ENCODE measurements around the gene SPRED3.

Gene SPRED3

DNA sequence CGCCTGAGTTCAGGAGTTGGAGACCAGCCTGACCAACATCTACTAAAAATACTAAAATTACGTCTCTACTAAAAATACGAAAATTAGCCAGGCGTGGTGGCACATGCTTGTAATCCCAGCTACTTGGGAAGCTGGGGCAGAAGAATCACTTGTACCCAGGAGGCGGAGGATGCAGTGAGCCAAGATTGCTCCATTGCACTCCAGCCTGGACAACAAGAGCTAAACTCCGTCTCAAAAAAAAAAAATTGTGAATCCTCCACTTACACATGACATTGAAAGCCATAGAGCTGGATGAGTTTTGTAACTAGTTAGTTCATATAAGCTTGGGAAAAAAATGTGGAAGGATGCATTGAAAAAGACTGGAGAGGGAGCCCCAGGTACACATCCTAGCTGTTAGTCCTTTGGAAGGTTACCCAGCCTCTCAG is 14.6 kb upstream of the SPRED3 start:
- TF ChIP-seq CTCF (conservative IDR thresholded peaks at IDR 0.05; ENCODE audit: low read length) = no peak
- no peak for TF ChIP-seq EZH2phosphoT487 (IDR thresholded peaks at IDR 0.05; ENCODE audit: borderline replicate concordance)
- H4K20me1 ChIP-seq (ENCODE audit: insufficient read depth, low read length, poor library complexity, severe bottlenecking) = peaks cover 21% of the 10 kb centered on the region
- no peaks in the 10 kb centered on the region for H3K27me3 ChIP-seq (ENCODE audit: insufficient read depth, low read length, poor library complexity, severe bottlenecking)

GRCh38 chr19:38374332-38375097 is 14.0 kb upstream of the SPRED3 start, which contains the start of gene PSMD8:
Gene PSMD8 (plus strand): TSS chr19:38374571. CDS start chr19:38374602, 31 bp downstream.
- H3K27me3 ChIP-seq (ENCODE audit: insufficient read depth, low read length, poor library complexity, severe bottlenecking) = no peaks in the 10 kb centered on the region
- peaks cover 48% of the 10 kb centered on the region for H3K79me2 ChIP-seq (ENCODE audit: insufficient read depth, low read length)
- H3K36me3 ChIP-seq (ENCODE audit: insufficient read depth, low read length) = peaks cover 6% of the 10 kb centered on the region; the same call in 1 of the 2 replicates
- peak within 1 kb of the TSS; percentile 80 for H3K4me3 ChIP-seq (ENCODE audit: low read length, poor library complexity, severe bottlenecking)
- H3K4me1 ChIP-seq (ENCODE audit: insufficient read depth, low read length, poor library complexity, severe bottlenecking) = peaks cover 20% of the 10 kb centered on the region
- no peaks in the 10 kb centered on the region for H3K9me2 ChIP-seq (replicated peaks; ENCODE audit: low read depth, low read length)
- peak within 1 kb of the TSS; percentile 87 for H2AFZ ChIP-seq (ENCODE audit: low read length)
- H3K4me2 ChIP-seq (ENCODE audit: low read depth, low read length, poor library complexity, severe bottlenecking) = peak within 1 kb of the TSS; percentile 99
- no peaks in the 10 kb centered on the region for H3F3A ChIP-seq (ENCODE audit: low read depth)
- no peak for TF ChIP-seq CTCF (conservative IDR thresholded peaks at IDR 0.05; ENCODE audit: low read length)
- no peak for TF ChIP-seq EZH2phosphoT487 (IDR thresholded peaks at IDR 0.05; ENCODE audit: borderline replicate concordance)
- H3K9ac ChIP-seq (ENCODE audit: low read depth, low read length, poor library complexity, severe bottlenecking) = peak within 1 kb of the TSS; percentile 83
- peaks cover 21% of the 10 kb centered on the region for H4K20me1 ChIP-seq (ENCODE audit: insufficient read depth, low read length, poor library complexity, severe bottlenecking)
- H3K9me3 ChIP-seq (ENCODE audit: insufficient read depth, low read depth, low read length) = no peaks in the 10 kb centered on the region

More for the DNA sequence above, 14.6 kb upstream of the SPRED3 start:
- H3F3A ChIP-seq (ENCODE audit: low read depth) = no peaks in the 10 kb centered on the region
- peak overlapping the region; percentile 87 for H2AFZ ChIP-seq (ENCODE audit: low read length)
- H3K9me3 ChIP-seq (ENCODE audit: insufficient read depth, low read depth, low read length) = no peaks in the 10 kb centered on the region
- H3K79me2 ChIP-seq (ENCODE audit: insufficient read depth, low read length) = peaks cover 42% of the 10 kb centered on the region
- peak overlapping the region; percentile 72 for H3K4me3 ChIP-seq (ENCODE audit: low read length, poor library complexity, severe bottlenecking)
- peaks cover under 1% of the 10 kb centered on the region; the same call in 1 of the 2 replicates for H3K36me3 ChIP-seq (ENCODE audit: insufficient read depth, low read length)
- no peaks in the 10 kb centered on the region for H3K9me2 ChIP-seq (replicated peaks; ENCODE audit: low read depth, low read length)
- H3K4me2 ChIP-seq (ENCODE audit: low read depth, low read length, poor library complexity, severe bottlenecking) = peak overlapping the region; percentile 91
- H3K9ac ChIP-seq (ENCODE audit: low read depth, low read length, poor library complexity, severe bottlenecking) = peak overlapping the region; percentile 70
- peaks cover 20% of the 10 kb centered on the region for H3K4me1 ChIP-seq (ENCODE audit: insufficient read depth, low read length, poor library complexity, severe bottlenecking)

DNA sequence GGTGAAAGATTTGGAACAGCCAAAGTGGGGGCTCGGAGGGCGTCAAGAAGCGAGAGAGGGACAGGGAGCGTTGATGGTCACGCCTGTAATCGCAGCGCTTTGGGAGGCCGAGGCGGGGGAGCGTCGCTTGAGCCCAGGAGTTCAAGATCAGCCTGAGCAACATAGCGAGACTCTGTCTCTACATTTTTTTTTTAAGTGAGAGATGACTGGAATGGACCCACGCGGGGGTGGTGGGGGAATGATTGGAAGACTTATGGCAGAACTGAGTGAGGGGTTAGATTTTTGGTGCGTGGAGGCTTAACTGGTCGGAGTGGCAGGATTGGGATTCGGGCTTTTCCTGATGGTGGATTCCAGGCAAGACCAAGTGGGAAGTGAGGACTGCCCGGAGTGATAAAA is 13.4 kb upstream of the SPRED3 start:
- no peaks in the 10 kb centered on the region for H3K27me3 ChIP-seq (ENCODE audit: insufficient read depth, low read length, poor library complexity, severe bottlenecking)
- no peaks in the 10 kb centered on the region for H3K9me2 ChIP-seq (replicated peaks; ENCODE audit: low read depth, low read length)
- peaks cover 49% of the 10 kb centered on the region for H3K79me2 ChIP-seq (ENCODE audit: insufficient read depth, low read length)
- H3K9me3 ChIP-seq (ENCODE audit: insufficient read depth, low read depth, low read length) = no peaks in the 10 kb centered on the region
- no peaks in the 10 kb centered on the region for H3F3A ChIP-seq (ENCODE audit: low read depth)
- peak overlapping the region; percentile 83 for H3K9ac ChIP-seq (ENCODE audit: low read depth, low read length, poor library complexity, severe bottlenecking)
- peak overlapping the region; percentile 80 for H3K4me3 ChIP-seq (ENCODE audit: low read length, poor library complexity, severe bottlenecking)
- H2AFZ ChIP-seq (ENCODE audit: low read length) = peak overlapping the region; percentile 72
- TF ChIP-seq CTCF (conservative IDR thresholded peaks at IDR 0.05; ENCODE audit: low read length) = no peak
- no peak for TF ChIP-seq EZH2phosphoT487 (IDR thresholded peaks at IDR 0.05; ENCODE audit: borderline replicate concordance)
- peaks cover 20% of the 10 kb centered on the region for H3K4me1 ChIP-seq (ENCODE audit: insufficient read depth, low read length, poor library complexity, severe bottlenecking)
- peaks cover 10% of the 10 kb centered on the region; the same call in 1 of the 2 replicates for H3K36me3 ChIP-seq (ENCODE audit: insufficient read depth, low read length)
- H4K20me1 ChIP-seq (ENCODE audit: insufficient read depth, low read length, poor library complexity, severe bottlenecking) = peaks cover 21% of the 10 kb centered on the region
- peak overlapping the region; percentile 99 for H3K4me2 ChIP-seq (ENCODE audit: low read depth, low read length, poor library complexity, severe bottlenecking)
